Retinal pigment epithelial cell (primary cell): ENCODE data around the gene WSCD2.

Source experiments
- DNase-seq: peaks from one replicate; pipeline ENCODE4 v3.0.0-alpha.2; 2010; ENCODE audit warnings: low read depth
- H3K4me3 ChIP-seq: 2 replicates; pipeline ENCODE4 v1.5.1; 2011; ENCODE audit warnings: mild to moderate bottlenecking, low read length, control low read depth, moderate library complexity
- TF ChIP-seq, protein P1 (sequence below): conservative IDR thresholded peaks from 2 replicates; pipeline ENCODE4 v1.5.1; 2011; ENCODE audit warnings: low read depth, low read length, control low read depth, inconsistent platforms

The WSCD2 gene

DNA sequence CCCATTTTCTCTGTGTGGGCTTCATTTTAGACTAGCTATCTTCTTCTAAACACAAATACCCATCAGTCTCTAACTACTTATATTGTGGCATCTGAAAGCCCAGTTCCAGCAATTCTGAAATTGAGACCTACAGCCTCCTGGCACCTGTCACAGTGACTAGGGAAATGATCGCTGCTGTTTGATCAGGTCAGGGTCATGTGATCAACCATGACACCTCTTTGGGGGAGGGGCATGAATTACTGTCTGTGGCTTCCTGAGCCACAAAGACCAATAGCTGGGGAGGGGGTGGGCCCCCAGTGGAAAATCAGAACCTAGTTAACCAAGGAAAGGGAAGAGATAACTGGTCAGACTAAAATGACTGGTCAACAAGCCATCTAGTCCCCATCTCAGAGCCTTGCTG, 14.1 kb downstream of the WSCD2 start:
- TF ChIP-seq, protein P1, sequence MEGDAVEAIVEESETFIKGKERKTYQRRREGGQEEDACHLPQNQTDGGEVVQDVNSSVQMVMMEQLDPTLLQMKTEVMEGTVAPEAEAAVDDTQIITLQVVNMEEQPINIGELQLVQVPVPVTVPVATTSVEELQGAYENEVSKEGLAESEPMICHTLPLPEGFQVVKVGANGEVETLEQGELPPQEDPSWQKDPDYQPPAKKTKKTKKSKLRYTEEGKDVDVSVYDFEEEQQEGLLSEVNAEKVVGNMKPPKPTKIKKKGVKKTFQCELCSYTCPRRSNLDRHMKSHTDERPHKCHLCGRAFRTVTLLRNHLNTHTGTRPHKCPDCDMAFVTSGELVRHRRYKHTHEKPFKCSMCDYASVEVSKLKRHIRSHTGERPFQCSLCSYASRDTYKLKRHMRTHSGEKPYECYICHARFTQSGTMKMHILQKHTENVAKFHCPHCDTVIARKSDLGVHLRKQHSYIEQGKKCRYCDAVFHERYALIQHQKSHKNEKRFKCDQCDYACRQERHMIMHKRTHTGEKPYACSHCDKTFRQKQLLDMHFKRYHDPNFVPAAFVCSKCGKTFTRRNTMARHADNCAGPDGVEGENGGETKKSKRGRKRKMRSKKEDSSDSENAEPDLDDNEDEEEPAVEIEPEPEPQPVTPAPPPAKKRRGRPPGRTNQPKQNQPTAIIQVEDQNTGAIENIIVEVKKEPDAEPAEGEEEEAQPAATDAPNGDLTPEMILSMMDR = no peak
- no peak overlapping the region for H3K4me3 ChIP-seq
- DNase-seq = no peak

DNA sequence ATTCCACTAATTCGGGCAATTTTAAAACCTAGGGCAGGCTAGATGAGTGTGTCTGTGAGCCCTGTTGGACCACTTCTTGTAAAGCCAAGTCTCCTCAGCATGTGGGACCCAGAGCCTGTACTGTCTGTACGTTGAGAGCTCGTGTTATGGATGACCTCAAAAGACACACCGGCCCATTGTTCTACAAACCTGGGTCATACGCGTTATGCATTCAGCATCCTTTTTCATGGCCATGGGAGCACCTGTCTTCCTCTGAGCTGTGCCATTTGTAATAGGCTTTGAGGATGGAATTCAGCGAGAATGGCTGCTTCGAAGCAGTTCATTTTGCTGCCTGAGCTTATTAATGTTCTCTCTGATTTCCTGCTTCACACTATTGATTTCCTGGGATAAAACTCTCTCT, 15.0 kb downstream of the WSCD2 start:
- H3K4me3 ChIP-seq = no peak overlapping the region
- TF ChIP-seq, protein P1 = no peak
- DNase-seq = no peak

DNA sequence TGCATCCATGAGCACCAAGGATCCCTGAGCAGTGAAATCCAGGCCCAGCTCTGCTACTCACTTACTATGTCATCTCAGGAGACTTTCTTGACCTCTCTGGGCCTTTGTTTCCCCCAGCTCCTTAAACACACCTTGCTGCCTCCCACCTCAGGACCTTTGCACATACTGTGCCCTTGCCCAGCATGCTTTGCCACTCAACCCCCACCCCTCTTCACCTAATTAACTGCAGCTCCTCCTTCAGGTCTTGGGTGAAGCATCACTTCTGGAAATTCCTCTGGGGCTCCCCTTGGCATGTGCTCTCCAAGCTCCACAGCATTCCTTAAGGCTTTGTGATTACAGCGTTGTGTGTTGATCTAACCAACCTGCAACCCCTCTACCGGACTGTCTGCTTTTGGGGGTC, 15.9 kb downstream of the WSCD2 start:
- TF ChIP-seq, protein P1 = no peak
- no peak for DNase-seq
- H3K4me3 ChIP-seq = no peak overlapping the region

DNA sequence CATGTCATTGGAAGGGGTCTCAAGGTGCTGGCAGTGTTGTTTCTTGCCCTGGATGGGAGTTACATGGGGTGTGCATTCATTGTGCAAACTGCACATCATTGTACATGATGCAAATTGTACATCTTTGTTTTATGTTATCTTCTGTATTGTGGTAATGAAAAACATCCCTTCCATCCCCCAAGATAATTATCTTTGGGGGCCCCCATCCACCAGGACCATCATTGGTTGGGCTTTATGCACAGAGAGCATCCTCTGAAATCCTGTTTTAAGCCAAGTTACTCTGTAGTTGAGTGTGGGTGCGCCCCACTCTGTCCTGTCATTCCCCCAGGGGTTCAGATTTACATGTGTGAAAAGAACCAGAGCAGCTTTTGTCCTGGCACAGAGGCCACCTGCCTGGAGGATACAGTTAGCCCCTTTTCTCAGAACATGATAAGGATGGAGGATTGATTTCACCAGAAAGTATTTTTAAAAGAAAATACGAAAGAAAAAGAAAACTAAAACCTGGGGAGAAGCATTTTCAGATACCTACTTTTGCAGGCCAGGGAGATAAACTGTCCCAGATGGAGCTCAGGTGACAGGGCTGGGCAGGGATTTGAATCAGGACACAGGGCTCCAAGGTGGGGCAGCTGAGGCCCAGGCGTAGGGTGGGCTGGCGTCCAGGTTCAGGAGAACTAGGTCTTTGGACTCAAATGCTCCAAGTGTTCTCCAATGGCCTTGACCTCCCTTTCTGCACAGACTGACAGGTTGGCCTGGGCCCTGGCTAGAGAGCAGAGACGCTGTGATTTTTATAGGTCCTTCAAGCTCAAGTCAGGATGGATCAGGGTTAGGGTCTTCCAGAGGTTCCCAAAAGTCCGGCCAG, 17.2 kb downstream of the WSCD2 start:
- TF ChIP-seq, protein P1 = no peak
- DNase-seq = no peak
- H3K4me3 ChIP-seq = no peak overlapping the region

DNA sequence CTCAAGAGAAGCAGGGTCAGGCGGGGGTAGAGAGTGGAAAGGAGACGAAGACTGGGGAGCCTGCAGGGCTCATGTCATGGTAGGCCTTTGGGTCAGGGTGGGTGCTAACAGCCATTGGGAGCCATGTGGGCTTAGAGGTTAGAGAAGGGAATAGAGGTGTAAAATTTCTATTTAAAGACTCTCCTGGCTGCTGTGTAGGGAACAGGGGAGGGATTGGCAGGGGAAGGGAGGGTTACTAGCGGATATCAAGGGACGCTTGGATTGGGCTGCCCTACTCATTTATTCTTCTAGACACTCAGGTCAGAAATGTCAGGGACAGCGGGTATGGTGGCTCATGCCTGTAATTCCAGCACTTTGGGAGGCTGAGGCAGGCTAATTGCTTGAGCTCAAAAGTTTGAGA, 18.2 kb downstream of the WSCD2 start:
- TF ChIP-seq, protein P1 = no peak
- H3K4me3 ChIP-seq = no peak overlapping the region
- no peak for DNase-seq

DNA sequence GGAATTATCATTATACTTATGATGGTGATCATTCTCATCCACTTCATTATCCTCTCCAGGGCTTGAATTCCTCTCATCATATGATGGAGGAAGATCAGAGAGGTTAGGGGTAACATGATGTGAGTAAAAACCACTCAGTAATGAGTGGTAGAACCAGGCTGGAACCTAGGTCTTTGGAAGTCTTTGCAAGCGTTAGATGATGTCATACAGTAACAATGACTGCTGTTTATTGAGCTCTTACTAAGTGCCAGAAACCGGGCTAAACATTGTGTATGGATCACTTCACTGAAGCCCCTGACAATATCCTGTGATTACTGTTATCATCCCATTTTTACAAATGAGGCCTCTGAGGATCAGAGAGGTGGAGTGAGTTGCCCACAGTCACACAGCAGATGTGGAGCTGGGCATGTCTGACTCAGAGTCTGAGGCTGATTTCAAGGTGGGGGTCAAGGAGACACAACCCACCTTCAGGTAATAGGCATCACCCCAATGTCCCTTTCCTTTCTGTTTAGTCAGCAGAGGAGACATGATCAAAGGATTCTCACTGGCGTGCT, 19.5 kb downstream of the WSCD2 start:
- no peak overlapping the region for H3K4me3 ChIP-seq
- no peak for DNase-seq
- TF ChIP-seq, protein P1 = no peak

DNA sequence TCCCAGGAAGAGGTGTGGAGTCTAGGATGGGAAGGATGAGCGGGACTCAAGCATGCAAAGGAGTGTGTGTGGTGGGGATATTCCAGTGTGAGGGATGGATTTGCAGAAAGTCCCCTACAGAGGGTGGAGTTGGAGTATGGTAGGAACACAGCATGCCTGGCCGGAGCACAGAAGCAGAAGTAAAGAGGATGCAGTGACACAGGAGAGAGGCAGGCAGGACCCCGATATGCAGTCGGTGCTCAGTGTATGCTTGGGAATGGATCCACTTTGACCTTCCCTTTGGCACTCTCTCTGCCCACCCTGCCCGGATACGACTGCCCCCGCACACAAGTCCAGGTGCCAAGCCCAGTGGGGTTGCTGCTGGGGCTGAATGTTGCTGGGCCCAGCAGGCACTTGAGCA, 21.3 kb downstream of the WSCD2 start:
- H3K4me3 ChIP-seq = no peak overlapping the region
- no peak for DNase-seq
- TF ChIP-seq, protein P1 = no peak
